SK-N-SH (cell line): ENCODE results near the gene TMEM170B. TPM values are rescaled to one million over a fixed set of nuclear protein-coding genes. Genes with fewer than 3 reads are reported as not detected.

Experiments used
- CTCF ChIA-PET: fragments of 300-600, 350-600 bp; formaldehyde crosslinking; extraction: SDS; loops from one replicate; lab custom pipeline; 2021; lab: Yijun Ruan, JAX
- POLR2A ChIA-PET: fragments of 350-600 bp; sonication (Branson Sonifier 250); formaldehyde crosslinking; extraction: SDS; loops from one replicate; lab custom pipeline; 2020; ENCODE audit warnings: antibody characterized with exemption, inconsistent platforms; lab: Yijun Ruan, JAX
- DNase-seq: peaks from one replicate; pipeline ENCODE4 v3.0.0; 2012
- H2AFZ ChIP-seq: fragments of 200-600 bp; sonication (generic); 2 replicates; pipeline ENCODE4 v1.8.1; 2016; ENCODE audit warnings: antibody characterized with exemption, mild to moderate bottlenecking, low read depth
- H3F3A ChIP-seq: fragments of 200-600 bp; sonication (generic); replicated peaks from 2 replicates; pipeline ENCODE3; 2016; ENCODE audit warnings: antibody characterized with exemption, mild to moderate bottlenecking; ENCODE audit not compliant: insufficient read depth
- H3K27ac ChIP-seq, 2 experiments: fragments of 200-500 bp in 1 of 2; fragments of 200-600 bp in 1 of 2; sonication (Bioruptor generic) in 1 of 2; sonication (generic), shearing (Covaris generic) in 1 of 2; 2 replicates each; pipeline versions ENCODE4 v1.5.1 to v1.6.1; 2014 to 2016; ENCODE audit warnings: low read depth in 2 of 2, inconsistent platforms in 1 of 2, low read length in 1 of 2, mild to moderate bottlenecking in 1 of 2, mixed read lengths in 1 of 2
- H3K27me3 ChIP-seq: fragments of 200-600 bp; sonication (generic), shearing (Covaris generic); 2 replicates; pipeline ENCODE4 v1.6.1; 2016; ENCODE audit warnings: mixed run types; ENCODE audit not compliant: insufficient read depth
- H3K36me3 ChIP-seq, 2 experiments: fragments of 200-500 bp in 1 of 2; fragments of 200-600 bp in 1 of 2; sonication (Bioruptor generic) in 1 of 2; sonication (generic) in 1 of 2; replicated peaks in 1 of 2; 2 replicates each; pipeline versions ENCODE3 to v1.5.1; 2014 to 2016; ENCODE audit warnings: low read length in 1 of 2, mild to moderate bottlenecking in 1 of 2; ENCODE audit not compliant: insufficient read depth in 2 of 2, control insufficient read depth in 1 of 2
- H3K4me1 ChIP-seq, 2 experiments: fragments of 200-500 bp in 1 of 2; fragments of 200-600 bp in 1 of 2; sonication (Bioruptor generic) in 1 of 2; sonication (generic), shearing (Covaris generic) in 1 of 2; 2 replicates each; pipeline versions ENCODE4 v1.5.1 to v1.6.1; 2014 to 2016; ENCODE audit warnings: low read depth in 1 of 2, low read length in 1 of 2, mixed run types in 1 of 2; ENCODE audit not compliant: insufficient read depth in 2 of 2, control insufficient read depth in 1 of 2
- H3K4me2 ChIP-seq: fragments of 200-600 bp; sonication (generic), shearing (Covaris generic); 2 replicates; pipeline ENCODE4 v1.6.1; 2017; ENCODE audit warnings: mixed run types
- H3K4me3 ChIP-seq, 2 experiments: fragments of 200-500 bp in 1 of 2; fragments of 200-600 bp in 1 of 2; sonication (Bioruptor generic) in 1 of 2; sonication (generic), shearing (Covaris generic) in 1 of 2; 2 replicates each; pipeline versions ENCODE4 v1.5.1 to v1.8.1; 2014 to 2016; ENCODE audit warnings: low read depth in 2 of 2, inconsistent platforms in 1 of 2, low read length in 1 of 2, mild to moderate bottlenecking in 1 of 2, mixed read lengths in 1 of 2, moderate library complexity in 1 of 2
- H3K79me2 ChIP-seq: fragments of 200-600 bp; sonication (generic); 2 replicates; pipeline ENCODE4 v1.8.1; 2017; ENCODE audit warnings: mild to moderate bottlenecking; ENCODE audit not compliant: insufficient read depth
- H3K9ac ChIP-seq: fragments of 200-600 bp; sonication (generic); 2 replicates; pipeline ENCODE4 v1.6.1; 2017; ENCODE audit warnings: mixed run types
- H3K9me2 ChIP-seq: fragments of 200-600 bp; sonication (generic); 2 replicates; pipeline ENCODE4 v1.6.1; 2017; ENCODE audit warnings: mixed run types
- H3K9me3 ChIP-seq: fragments of 200-600 bp; sonication (generic); 2 replicates; pipeline ENCODE4 v1.6.1; 2017; ENCODE audit warnings: mixed run types, mild to moderate bottlenecking, moderate library complexity
- H4K20me1 ChIP-seq: fragments of 200-600 bp; sonication (generic); 2 replicates; pipeline ENCODE4 v1.6.1; 2017; ENCODE audit warnings: mild to moderate bottlenecking, mixed run types; ENCODE audit not compliant: insufficient read depth
- EP300 ChIP-seq, 2 experiments: IDR thresholded peaks; 2 replicates each; pipeline versions ENCODE4 v1.4.0 to v1.6.1; 2012; ENCODE audit warnings: borderline replicate concordance in 1 of 2, low read depth in 1 of 2, low read length in 1 of 2
- EZH2phosphoT487 ChIP-seq: fragments of 200-600 bp; sonication (generic); IDR thresholded peaks from 2 replicates; pipeline ENCODE4 v1.6.1; 2017; ENCODE audit warnings: low read depth, mixed run types, mild to moderate bottlenecking, antibody characterized with exemption, moderate library complexity, borderline replicate concordance
- GATA2 ChIP-seq: sonication (generic); formaldehyde crosslinking; IDR thresholded peaks from 2 replicates; pipeline ENCODE4 v1.5.0; 2020; ENCODE audit warnings: mild to moderate bottlenecking, missing genetic modification reagents
- JUND ChIP-seq: IDR thresholded peaks from 2 replicates; pipeline ENCODE4 v1.4.0; 2012
- MXI1 ChIP-seq: IDR thresholded peaks from 2 replicates; pipeline ENCODE4 v1.6.1; 2012; ENCODE audit warnings: mild to moderate bottlenecking, low read depth, low read length, improper control_type of control experiment
- NFIC ChIP-seq: IDR thresholded peaks from 2 replicates; pipeline ENCODE4 v1.4.0; 2012; ENCODE audit warnings: borderline replicate concordance
- POLR2AphosphoS5 ChIP-seq: IDR thresholded peaks from 2 replicates; pipeline ENCODE4 v1.6.1; 2012; ENCODE audit warnings: low read depth, low read length
- RFX5 ChIP-seq: IDR thresholded peaks from 2 replicates; pipeline ENCODE4 v1.6.1; 2012; ENCODE audit warnings: mild to moderate bottlenecking, improper control_type of control experiment, low read length
- SMC3 ChIP-seq: IDR thresholded peaks from 2 replicates; pipeline ENCODE4 v1.6.1; 2012; ENCODE audit warnings: low read depth, low read length, improper control_type of control experiment
- TCF12 ChIP-seq: IDR thresholded peaks from 2 replicates; pipeline ENCODE4 v1.4.0; 2012
- YY1 ChIP-seq: IDR thresholded peaks from 2 replicates; pipeline ENCODE4 v1.4.0; 2012; ENCODE audit warnings: low read depth, mild to moderate bottlenecking
- WGBS: methylation state at CpG from one replicate; pipeline ENCODE4 v1.1.6; 2017; ENCODE audit warnings: low lambda C conversion rate; 5-methylcytosine and 5-hydroxymethylcytosine counted together
- polyA plus RNA-seq, 3 experiments: library from polyadenylated mRNA; depleted of rRNA; stranded (reverse); fragments of >200 nt; gene quantifications; 2 replicates each; pipeline ENCODE4 v1.2.3, GENCODE V29; 2012
- TF ChIP-seq, protein P1 (sequence below): IDR thresholded peaks from 2 replicates; pipeline ENCODE4 v1.4.0; 2012; ENCODE audit warnings: low read depth
- TF ChIP-seq, protein P2 (sequence below): IDR thresholded peaks from 2 replicates; pipeline ENCODE4 v1.4.0; 2012; ENCODE audit warnings: low read depth, borderline replicate concordance
- TF ChIP-seq, protein P3 (sequence below): IDR thresholded peaks from 2 replicates; pipeline ENCODE4; 2012
- TF ChIP-seq, protein P4 (sequence below): fragments of 150-350 bp; IDR thresholded peaks from 2 replicates; pipeline ENCODE4 v1.6.1; 2017; ENCODE audit warnings: antibody characterized with exemption, low read length, low read depth, borderline replicate concordance

TMEM170B gene
- polyA plus RNA-seq, 1 of the 3 experiments (the other 2 are of a cell fraction) = 0.44 TPM

DNA sequence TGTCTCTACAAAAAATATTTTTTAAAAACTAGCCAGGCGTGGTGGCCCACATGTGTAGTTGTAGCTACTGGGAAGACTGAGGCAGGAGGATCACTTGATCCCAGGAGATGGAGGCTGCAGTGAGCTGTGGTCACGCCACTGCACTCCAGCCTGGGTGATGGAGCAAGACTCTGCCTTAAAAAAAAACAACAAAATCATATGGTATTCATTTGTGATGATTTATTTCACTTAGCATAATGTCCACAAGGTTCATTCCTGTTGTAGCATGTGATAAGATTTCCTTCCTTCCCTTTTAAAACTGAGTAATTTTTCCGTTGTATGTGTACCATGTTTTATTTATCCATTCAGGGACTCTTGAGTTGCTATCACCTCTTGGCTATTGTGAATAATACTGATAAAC is 26.2 kb downstream of the TMEM170B start (continued):
- TF ChIP-seq EZH2phosphoT487 (no peak), MXI1 (no peak), JUND (no peak), GATA2 (CRISPR knock-in tag) (no peak), NFIC (no peak), SMC3 (no peak), RFX5 (no peak), TCF12 (no peak)
- TF ChIP-seq, protein P1, sequence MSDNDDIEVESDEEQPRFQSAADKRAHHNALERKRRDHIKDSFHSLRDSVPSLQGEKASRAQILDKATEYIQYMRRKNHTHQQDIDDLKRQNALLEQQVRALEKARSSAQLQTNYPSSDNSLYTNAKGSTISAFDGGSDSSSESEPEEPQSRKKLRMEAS = no peak
- TF ChIP-seq, protein P2, sequence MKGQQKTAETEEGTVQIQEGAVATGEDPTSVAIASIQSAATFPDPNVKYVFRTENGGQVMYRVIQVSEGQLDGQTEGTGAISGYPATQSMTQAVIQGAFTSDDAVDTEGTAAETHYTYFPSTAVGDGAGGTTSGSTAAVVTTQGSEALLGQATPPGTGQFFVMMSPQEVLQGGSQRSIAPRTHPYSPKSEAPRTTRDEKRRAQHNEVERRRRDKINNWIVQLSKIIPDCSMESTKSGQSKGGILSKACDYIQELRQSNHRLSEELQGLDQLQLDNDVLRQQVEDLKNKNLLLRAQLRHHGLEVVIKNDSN = no peak

DNA sequence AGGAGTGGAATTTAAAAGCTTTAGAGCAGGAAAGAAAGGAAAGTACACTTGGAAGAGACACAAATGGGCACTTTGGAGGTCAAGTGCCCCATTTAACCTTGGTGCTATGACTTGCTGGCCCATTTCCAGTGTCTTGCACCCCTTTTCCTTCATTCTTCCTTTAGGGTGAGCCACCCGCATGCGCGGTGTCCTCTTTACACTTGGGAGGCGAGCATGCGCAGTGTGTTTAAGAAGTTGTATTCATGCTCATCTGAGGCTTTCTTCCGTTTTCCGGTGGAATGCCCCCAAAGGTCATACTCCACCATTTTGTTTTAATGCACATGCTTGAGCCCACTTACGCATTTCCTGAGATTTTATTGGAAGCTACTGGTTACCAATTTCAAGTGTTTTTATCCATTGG is 29.1 kb downstream of the TMEM170B start:
- no peak overlapping the region for H3K9ac ChIP-seq
- H3K79me2 ChIP-seq = no peaks in the 10 kb centered on the region
- no peaks in the 10 kb centered on the region for H3K9me2 ChIP-seq
- CTCF ChIA-PET = interaction anchor here (0.8 to 2.0 kb wide), 5 partner anchors 9 to 1039 kb away, joined by 3 to 13 read pairs (median 3); no protein-coding TSS in a partner anchor
- H3K4me1 ChIP-seq = peaks cover 0 to 8% of the 10 kb centered on the region in 2 experiments; a peak in 2 of 4 replicates
- H3F3A ChIP-seq = no peaks in the 10 kb centered on the region
- H3K27ac ChIP-seq = no peak overlapping the region
- H3K9me3 ChIP-seq = no peaks in the 10 kb centered on the region
- TF ChIP-seq RFX5 = no peak
- TF ChIP-seq YY1 = no peak
- TF ChIP-seq, protein P3, sequence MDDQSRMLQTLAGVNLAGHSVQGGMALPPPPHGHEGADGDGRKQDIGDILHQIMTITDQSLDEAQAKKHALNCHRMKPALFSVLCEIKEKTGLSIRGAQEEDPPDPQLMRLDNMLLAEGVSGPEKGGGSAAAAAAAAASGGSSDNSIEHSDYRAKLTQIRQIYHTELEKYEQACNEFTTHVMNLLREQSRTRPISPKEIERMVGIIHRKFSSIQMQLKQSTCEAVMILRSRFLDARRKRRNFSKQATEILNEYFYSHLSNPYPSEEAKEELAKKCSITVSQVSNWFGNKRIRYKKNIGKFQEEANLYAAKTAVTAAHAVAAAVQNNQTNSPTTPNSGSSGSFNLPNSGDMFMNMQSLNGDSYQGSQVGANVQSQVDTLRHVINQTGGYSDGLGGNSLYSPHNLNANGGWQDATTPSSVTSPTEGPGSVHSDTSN = no peak
- TF ChIP-seq EP300 (IDR thresholded peaks at IDR 0.05; ENCODE audit: borderline replicate concordance in 1 of 2, low read depth in 1 of 2, low read length in 1 of 2) = no peak
- TF ChIP-seq, protein P2 = no peak
- TF ChIP-seq TCF12 = no peak
- TF ChIP-seq, protein P4, sequence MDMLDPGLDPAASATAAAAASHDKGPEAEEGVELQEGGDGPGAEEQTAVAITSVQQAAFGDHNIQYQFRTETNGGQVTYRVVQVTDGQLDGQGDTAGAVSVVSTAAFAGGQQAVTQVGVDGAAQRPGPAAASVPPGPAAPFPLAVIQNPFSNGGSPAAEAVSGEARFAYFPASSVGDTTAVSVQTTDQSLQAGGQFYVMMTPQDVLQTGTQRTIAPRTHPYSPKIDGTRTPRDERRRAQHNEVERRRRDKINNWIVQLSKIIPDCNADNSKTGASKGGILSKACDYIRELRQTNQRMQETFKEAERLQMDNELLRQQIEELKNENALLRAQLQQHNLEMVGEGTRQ = no peak
- no peak for TF ChIP-seq POLR2AphosphoS5
- no peak for TF ChIP-seq SMC3
- H3K4me2 ChIP-seq = no peak overlapping the region
- H4K20me1 ChIP-seq = no peaks in the 10 kb centered on the region
- no peak for DNase-seq
- 98% methylated on average over 8 of the region's 8 CpGs for WGBS
- no peaks in the 10 kb centered on the region for H3K27me3 ChIP-seq
- no peak overlapping the region for H3K4me3 ChIP-seq
- H2AFZ ChIP-seq = no peak overlapping the region
- H3K36me3 ChIP-seq = peaks cover 0 to 10% of the 10 kb centered on the region in 2 experiments
- POLR2A ChIA-PET = no interaction called here
